OCI-LY3 (cell line): ENCODE results near the gene HOXC13.
A peak's percentile ranks its signal among the peaks of the same experiment; 100 is the strongest.

Experiments
- H2AFZ ChIP-seq: fragments of 200-600, 300-600 bp; shearing (Covaris generic); 2 replicates; pipeline ENCODE4 v1.6.0; 2014; ENCODE audit warnings: antibody characterized with exemption, low read depth, low read length
- H3K27ac ChIP-seq: fragments of 200-600, 300-600 bp; sonication (generic); 2 replicates; pipeline ENCODE4 v1.5.1; 2014; ENCODE audit warnings: mild to moderate bottlenecking, low read length, moderate library complexity, mixed read lengths
- H3K27me3 ChIP-seq: fragments of 200-600, 300-600 bp; sonication (generic); 2 replicates; pipeline ENCODE4 v1.6.1; 2014; ENCODE audit warnings: low read depth, low read length, mixed read lengths
- H3K36me3 ChIP-seq: fragments of 200-600, 300-600 bp; sonication (generic); replicated peaks from 2 replicates; pipeline ENCODE3; 2014; ENCODE audit warnings: low read depth, low read length, mixed read lengths
- H3K4me1 ChIP-seq: fragments of 300-600, 200-600 bp; sonication (generic); 2 replicates; pipeline ENCODE4 v1.6.1; 2014; ENCODE audit warnings: low read length, mixed read lengths
- H3K4me2 ChIP-seq: fragments of 200-600, 300-600 bp; sonication (generic); 2 replicates; pipeline ENCODE4 v1.6.1; 2014; ENCODE audit warnings: low read length, mixed read lengths
- H3K4me3 ChIP-seq: fragments of 300-600, 200-600 bp; sonication (generic); 2 replicates; pipeline ENCODE4 v1.5.1; 2014; ENCODE audit warnings: antibody characterized with exemption, mild to moderate bottlenecking, low read length, moderate library complexity
- H3K79me2 ChIP-seq: fragments of 300-600, 200-600 bp; shearing (Covaris generic); 2 replicates; pipeline ENCODE4 v1.6.1; 2014; ENCODE audit warnings: mild to moderate bottlenecking, low read length, mixed read lengths
- H3K9ac ChIP-seq: fragments of 300-600, 200-600 bp; shearing (Covaris generic); 2 replicates; pipeline ENCODE4 v1.6.0; 2014; ENCODE audit warnings: mild to moderate bottlenecking, low read length, moderate library complexity
- H3K9me3 ChIP-seq: fragments of 200-600, 300-600 bp; shearing (Covaris generic); 2 replicates; pipeline ENCODE4 v1.6.1; 2014; ENCODE audit warnings: low read length, mixed read lengths; ENCODE audit not compliant: insufficient read depth
- H4K20me1 ChIP-seq: fragments of 200-600, 300-600 bp; sonication (generic); 2 replicates; pipeline ENCODE4 v1.6.1; 2016; ENCODE audit warnings: low read length, mixed read lengths; ENCODE audit not compliant: insufficient read depth
- EZH2phosphoT487 ChIP-seq: fragments of 200-600 bp; shearing (Covaris generic); IDR thresholded peaks from 2 replicates; pipeline ENCODE4 v1.6.1; 2018; ENCODE audit warnings: antibody characterized with exemption, mixed run types, low read depth
- TF ChIP-seq, protein P1 (sequence below): fragments of 200-600, 300-600 bp; sonication (generic); IDR thresholded peaks from 2 replicates; pipeline ENCODE4 v1.5.1; 2014; ENCODE audit warnings: antibody characterized with exemption, low read length, low read depth

Gene HOXC13

DNA sequence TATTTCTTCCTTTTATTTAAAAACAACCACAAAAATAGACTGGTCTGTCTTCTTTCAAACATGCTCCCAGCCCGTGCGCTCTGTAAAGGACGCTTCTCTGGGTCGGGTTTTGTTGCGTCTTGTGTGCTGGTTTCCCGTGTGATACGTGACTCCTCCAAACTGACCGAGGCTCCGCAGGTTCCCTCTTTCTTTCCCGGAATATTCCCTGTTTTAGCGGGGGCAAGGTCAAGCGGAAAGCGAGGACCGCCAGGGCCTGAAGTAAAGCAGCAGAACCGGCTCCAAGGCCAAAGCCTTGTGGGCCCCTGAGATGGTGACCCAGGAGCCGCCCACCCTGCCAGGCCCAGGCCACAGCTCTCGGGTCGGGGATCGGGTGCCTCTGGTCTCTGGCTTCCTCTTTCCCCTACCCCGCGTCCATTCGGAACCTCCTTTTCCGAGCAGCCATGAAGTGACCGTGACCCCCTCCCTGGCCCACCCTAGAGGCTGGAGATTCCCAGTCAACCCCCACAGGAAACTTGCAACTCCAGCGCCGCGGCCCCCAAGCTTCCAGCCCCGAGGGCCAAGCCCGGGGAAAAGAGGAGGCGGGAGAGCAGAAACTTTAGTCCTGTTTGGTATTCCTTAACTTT is 45.4 kb downstream of the HOXC13 start:
- Histone ChIP-seq H3K9ac (peak overlapping the region; percentile 65), H3K27me3 (no peaks in the 10 kb centered on the region), H2AFZ (peak overlapping the region; percentile 68; the same call in 1 of the 2 replicates), H3K79me2 (no peaks in the 10 kb centered on the region), H3K4me1 (peaks cover 59% of the 10 kb centered on the region), H3K27ac (no peak overlapping the region), H3K4me3 (peak overlapping the region; percentile 77), H3K36me3 (no peaks in the 10 kb centered on the region), H3K9me3 (no peaks in the 10 kb centered on the region), H3K4me2 (peak overlapping the region; percentile 85), H4K20me1 (no peaks in the 10 kb centered on the region)
- TF ChIP-seq EZH2phosphoT487 = no peak
- TF ChIP-seq, protein P1, sequence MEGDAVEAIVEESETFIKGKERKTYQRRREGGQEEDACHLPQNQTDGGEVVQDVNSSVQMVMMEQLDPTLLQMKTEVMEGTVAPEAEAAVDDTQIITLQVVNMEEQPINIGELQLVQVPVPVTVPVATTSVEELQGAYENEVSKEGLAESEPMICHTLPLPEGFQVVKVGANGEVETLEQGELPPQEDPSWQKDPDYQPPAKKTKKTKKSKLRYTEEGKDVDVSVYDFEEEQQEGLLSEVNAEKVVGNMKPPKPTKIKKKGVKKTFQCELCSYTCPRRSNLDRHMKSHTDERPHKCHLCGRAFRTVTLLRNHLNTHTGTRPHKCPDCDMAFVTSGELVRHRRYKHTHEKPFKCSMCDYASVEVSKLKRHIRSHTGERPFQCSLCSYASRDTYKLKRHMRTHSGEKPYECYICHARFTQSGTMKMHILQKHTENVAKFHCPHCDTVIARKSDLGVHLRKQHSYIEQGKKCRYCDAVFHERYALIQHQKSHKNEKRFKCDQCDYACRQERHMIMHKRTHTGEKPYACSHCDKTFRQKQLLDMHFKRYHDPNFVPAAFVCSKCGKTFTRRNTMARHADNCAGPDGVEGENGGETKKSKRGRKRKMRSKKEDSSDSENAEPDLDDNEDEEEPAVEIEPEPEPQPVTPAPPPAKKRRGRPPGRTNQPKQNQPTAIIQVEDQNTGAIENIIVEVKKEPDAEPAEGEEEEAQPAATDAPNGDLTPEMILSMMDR = no peak

DNA sequence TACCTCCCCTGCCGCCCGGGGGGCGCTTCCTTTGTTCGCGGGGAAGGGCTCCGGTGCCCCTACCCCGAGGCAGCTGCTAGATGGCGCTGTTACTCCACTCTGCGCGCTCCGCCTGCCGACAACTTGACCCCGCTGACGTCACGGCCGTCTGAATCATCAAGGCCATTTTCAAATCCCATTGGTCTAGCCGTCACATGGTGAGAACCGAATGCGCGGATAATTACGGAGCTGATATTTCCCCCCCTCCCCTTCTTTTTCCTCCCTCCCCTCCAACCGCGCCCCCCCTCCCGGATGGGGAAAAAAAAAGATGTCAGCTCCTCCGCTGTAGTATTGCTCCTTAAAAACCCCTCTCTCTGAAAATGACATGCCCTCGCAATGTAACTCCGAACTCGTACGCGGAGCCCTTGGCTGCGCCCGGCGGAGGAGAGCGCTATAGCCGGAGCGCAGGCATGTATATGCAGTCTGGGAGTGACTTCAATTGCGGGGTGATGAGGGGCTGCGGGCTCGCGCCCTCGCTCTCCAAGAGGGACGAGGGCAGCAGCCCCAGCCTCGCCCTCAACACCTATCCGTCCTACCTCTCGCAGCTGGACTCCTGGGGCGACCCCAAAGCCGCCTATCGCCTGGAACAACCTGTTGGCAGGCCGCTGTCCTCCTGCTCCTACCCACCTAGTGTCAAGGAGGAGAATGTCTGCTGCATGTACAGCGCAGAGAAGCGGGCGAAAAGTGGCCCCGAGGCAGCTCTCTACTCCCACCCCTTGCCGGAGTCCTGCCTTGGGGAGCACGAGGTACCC is 46.5 kb downstream of the HOXC13 start, which contains the start of gene HOXC10:
HOXC10 (plus strand) TSS at position 246 of the 791 bp plus-strand sequence; CDS start at position 360, 114 bp downstream.
- Histone ChIP-seq H3K9me3 (no peaks in the 10 kb centered on the region), H4K20me1 (no peaks in the 10 kb centered on the region), H3K36me3 (no peaks in the 10 kb centered on the region), H3K4me1 (peaks cover 61% of the 10 kb centered on the region), H2AFZ (peak within 1 kb of the TSS; percentile 86), H3K27ac (no peak within 1 kb of the TSS), H3K9ac (peak within 1 kb of the TSS; percentile 65), H3K79me2 (no peaks in the 10 kb centered on the region), H3K4me2 (peak within 1 kb of the TSS; percentile 92), H3K4me3 (peak within 1 kb of the TSS; percentile 77), H3K27me3 (no peaks in the 10 kb centered on the region)
- TF ChIP-seq, protein P1 = peak; percentile 77
- no peak for TF ChIP-seq EZH2phosphoT487

DNA sequence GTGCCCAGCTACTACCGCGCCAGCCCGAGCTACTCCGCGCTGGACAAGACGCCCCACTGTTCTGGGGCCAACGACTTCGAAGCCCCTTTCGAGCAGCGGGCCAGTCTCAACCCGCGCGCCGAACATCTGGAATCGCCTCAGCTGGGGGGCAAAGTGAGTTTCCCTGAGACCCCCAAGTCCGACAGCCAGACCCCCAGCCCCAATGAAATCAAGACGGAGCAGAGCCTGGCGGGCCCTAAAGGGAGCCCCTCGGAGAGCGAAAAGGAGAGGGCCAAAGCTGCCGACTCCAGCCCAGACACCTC is 47.0 kb downstream of the HOXC13 start:
- Histone ChIP-seq H3K9me3 (no peaks in the 10 kb centered on the region), H3K9ac (no peak overlapping the region), H3K27me3 (0 out of 2 replicates have a peak, but pooled peaks cover 2% of the 10 kb centered on the region), H3K27ac (no peak overlapping the region), H3K36me3 (no peaks in the 10 kb centered on the region), H3K4me3 (no peak overlapping the region), H2AFZ (no peak overlapping the region), H3K4me2 (no peak overlapping the region), H3K79me2 (no peaks in the 10 kb centered on the region), H4K20me1 (no peaks in the 10 kb centered on the region), H3K4me1 (peaks cover 61% of the 10 kb centered on the region)
- TF ChIP-seq EZH2phosphoT487 = no peak
- TF ChIP-seq, protein P1 = no peak

DNA sequence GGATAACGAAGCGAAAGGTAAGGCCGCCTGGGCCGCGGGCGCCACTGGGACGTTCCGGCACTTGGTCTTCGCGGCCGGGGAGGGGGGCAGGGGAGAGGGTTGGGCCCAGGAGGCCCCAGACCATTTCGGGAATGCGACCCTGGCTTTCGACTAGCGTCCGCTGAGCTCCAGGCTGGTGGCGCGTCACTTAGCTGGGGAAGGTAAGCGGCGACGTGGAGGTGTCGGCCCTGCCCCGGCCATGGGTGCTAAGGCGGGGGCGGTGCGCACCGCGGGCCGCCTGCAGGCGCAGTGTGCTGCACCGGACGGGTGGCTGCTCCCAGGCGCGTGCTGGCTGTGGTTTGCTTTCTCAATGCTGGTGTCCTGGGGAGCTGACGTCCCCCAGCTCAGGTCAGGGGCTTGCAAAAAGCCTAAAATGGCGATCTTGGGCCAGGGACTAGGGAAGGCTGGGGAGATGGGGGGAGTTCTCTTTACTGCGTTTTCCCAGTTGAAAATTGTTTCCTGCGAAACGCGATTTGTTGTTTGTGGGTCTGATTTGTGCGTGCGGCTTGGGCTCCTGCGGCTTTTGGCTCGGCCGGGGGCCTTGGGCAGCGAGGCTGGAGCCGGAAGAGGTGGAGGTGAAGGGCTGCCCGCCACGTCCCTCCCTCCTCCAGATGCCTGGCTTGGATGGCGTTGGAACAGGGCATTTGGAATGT is 47.5 kb downstream of the HOXC13 start:
- H3K4me1 ChIP-seq = peaks cover 61% of the 10 kb centered on the region
- H4K20me1 ChIP-seq = no peaks in the 10 kb centered on the region
- no peak for TF ChIP-seq EZH2phosphoT487
- TF ChIP-seq, protein P1 = no peak
- no peaks in the 10 kb centered on the region for H3K9me3 ChIP-seq
- H3K36me3 ChIP-seq = no peaks in the 10 kb centered on the region
- no peaks in the 10 kb centered on the region for H3K79me2 ChIP-seq
- no peak overlapping the region for H3K9ac ChIP-seq
- H3K27ac ChIP-seq = no peak overlapping the region
- H3K4me2 ChIP-seq = no peak overlapping the region
- no peak overlapping the region for H3K4me3 ChIP-seq
- 0 out of 2 replicates have a peak, but pooled peaks cover 7% of the 10 kb centered on the region for H3K27me3 ChIP-seq
- no peak overlapping the region for H2AFZ ChIP-seq
